ENCODE data around the gene ARHGAP4.

Gene ARHGAP4

GRCh38 chrX:153926552-153926857, 441 bp upstream of the ARHGAP4 start:
- TF ChIP-seq, protein P1, sequence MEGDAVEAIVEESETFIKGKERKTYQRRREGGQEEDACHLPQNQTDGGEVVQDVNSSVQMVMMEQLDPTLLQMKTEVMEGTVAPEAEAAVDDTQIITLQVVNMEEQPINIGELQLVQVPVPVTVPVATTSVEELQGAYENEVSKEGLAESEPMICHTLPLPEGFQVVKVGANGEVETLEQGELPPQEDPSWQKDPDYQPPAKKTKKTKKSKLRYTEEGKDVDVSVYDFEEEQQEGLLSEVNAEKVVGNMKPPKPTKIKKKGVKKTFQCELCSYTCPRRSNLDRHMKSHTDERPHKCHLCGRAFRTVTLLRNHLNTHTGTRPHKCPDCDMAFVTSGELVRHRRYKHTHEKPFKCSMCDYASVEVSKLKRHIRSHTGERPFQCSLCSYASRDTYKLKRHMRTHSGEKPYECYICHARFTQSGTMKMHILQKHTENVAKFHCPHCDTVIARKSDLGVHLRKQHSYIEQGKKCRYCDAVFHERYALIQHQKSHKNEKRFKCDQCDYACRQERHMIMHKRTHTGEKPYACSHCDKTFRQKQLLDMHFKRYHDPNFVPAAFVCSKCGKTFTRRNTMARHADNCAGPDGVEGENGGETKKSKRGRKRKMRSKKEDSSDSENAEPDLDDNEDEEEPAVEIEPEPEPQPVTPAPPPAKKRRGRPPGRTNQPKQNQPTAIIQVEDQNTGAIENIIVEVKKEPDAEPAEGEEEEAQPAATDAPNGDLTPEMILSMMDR (IDR thresholded peaks at IDR 0.05; ENCODE audit: low read depth, low read length), result no peak
- DNase-seq, result no peak
- Histone ChIP-seq H3K4me3 (ENCODE audit: low read depth, low read length) (no peak overlapping the region; the same call in 1 of the 2 replicates), H3K27me3 (ENCODE audit: insufficient read depth, low read depth, severe bottlenecking) (peaks cover 2% of the 10 kb centered on the region), H3K9me3 (ENCODE audit: severe bottlenecking) (no peaks in the 10 kb centered on the region), H3K36me3 (peaks cover 27% of the 10 kb centered on the region), H3K27ac (peak overlapping the region; percentile 96)

DNA sequence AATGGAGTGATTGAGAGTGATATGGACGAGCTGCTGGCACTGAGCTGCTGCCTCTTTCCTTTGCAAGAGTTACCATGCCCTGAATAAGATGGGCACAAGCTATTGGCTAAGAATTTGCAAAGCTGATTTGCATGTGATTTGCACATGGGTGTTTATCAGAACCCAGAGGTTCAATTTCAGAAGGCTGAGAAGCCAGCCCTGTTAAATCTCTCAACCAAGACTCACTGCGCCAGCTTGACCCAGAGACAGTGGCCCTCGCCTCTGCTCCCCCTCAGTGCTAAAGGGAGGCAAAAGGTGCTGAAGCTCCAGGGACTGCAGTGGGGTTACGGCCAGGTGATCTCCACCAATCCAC, 701 bp downstream of the ARHGAP4 start:
- Histone ChIP-seq H3K9me3 (ENCODE audit: severe bottlenecking) (no peaks in the 10 kb centered on the region), H3K36me3 (peaks cover 15% of the 10 kb centered on the region), H3K27ac (no peak overlapping the region), H3K4me3 (ENCODE audit: low read depth, low read length) (no peak overlapping the region), H3K27me3 (ENCODE audit: insufficient read depth, low read depth, severe bottlenecking) (peaks cover 6% of the 10 kb centered on the region)
- DNase-seq, result no peak
- TF ChIP-seq, protein P1 (IDR thresholded peaks at IDR 0.05; ENCODE audit: low read depth, low read length), result no peak

DNA sequence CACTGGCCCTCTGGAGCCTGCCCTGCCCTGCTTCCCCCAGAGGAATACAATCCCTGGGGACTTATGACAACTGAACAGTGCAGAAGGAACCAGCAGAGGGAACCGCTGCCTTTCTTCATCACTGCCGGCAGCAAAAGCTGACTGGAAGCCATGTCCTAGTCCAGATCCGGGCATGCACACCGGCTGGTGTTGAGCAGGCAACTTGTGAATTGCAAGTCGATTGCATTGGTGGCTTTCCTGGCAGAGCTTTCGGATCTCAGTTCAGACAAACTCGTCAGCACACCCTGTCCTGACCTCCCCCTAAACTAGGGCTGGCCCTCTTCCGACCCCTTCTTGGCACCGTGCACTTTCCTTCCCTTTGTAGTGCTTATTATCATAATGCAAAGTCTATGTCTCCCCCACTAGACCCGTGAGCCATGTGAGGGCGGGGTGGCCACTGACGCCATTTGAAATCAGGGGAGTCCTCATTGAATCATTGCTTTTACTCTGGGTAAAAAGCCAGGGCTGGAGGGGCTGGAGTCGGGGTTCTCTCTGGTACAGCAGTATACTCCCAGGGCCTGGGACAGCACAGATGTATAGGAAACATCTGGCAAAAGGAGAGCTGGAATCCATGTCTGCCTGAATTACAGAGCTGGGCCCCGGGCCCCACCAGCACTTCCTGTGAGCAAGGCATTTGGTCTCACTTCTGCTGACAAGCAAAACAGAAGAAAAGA, 1.8 kb downstream of the ARHGAP4 start:
- TF ChIP-seq, protein P1 (IDR thresholded peaks at IDR 0.05; ENCODE audit: low read depth, low read length), result peak; percentile 71
- Histone ChIP-seq H3K27ac (no peak overlapping the region; the same call in 1 of the 2 replicates), H3K36me3 (peaks cover 5% of the 10 kb centered on the region), H3K4me3 (ENCODE audit: low read depth, low read length) (no peak overlapping the region), H3K27me3 (ENCODE audit: insufficient read depth, low read depth, severe bottlenecking) (peaks cover 9% of the 10 kb centered on the region), H3K9me3 (ENCODE audit: severe bottlenecking) (no peaks in the 10 kb centered on the region)
- peak; percentile 81 for DNase-seq

DNA sequence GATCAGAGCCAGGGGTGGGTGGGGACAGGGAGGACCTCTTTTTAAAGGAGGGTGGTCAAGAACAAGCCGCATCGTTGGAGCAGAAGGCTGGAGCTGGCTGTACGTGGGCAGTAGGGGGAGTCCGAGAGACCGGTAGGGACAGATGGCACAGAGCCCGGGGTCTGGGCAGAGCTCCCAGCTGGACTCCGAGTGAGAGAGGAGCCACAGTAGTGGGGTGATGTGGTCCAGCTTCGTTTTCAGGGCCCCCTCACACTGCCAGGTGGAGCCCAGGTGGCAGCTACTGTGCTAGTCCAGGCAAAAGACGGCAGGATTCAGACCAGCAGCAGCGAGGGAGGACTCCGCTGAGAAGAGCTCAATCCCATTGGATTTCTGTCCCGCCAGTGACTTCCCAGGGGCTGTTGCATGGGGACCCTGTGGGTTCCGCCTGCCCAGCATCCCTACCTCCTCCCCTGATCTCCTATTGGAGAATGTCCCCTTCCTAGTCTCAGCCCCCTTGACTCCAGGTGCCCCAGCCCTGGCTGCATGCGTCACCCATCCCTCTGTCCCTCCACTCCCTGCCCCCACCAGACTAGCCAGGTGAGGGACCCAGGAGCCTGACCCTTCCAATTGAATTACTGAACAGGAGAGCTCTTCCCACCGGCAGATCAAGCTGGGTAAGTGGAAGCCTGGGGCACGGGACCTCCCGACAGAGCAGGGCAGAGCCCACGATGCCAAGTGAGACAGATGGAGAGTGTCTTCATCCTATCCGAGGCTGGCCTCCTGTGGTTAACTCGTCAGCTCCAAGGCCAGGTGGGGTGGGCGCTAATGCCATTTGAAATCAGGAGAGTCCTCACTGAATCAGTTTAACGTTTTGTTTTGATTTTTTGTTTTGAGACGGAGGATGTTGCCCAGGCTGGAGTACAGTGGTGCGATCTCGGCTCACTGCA, 2.9 kb downstream of the ARHGAP4 start:
- H3K9me3 ChIP-seq (ENCODE audit: severe bottlenecking), result no peaks in the 10 kb centered on the region
- peak overlapping the region; percentile 92 for H3K27ac ChIP-seq
- TF ChIP-seq, protein P1 (IDR thresholded peaks at IDR 0.05; ENCODE audit: low read depth, low read length), result peak; percentile 95
- peaks cover 9% of the 10 kb centered on the region for H3K27me3 ChIP-seq (ENCODE audit: insufficient read depth, low read depth, severe bottlenecking)
- DNase-seq, result peak; percentile 91
- no peaks in the 10 kb centered on the region for H3K36me3 ChIP-seq
- no peak overlapping the region for H3K4me3 ChIP-seq (ENCODE audit: low read depth, low read length)

- TF ChIP-seq, protein P1 (IDR thresholded peaks at IDR 0.05; ENCODE audit: low read depth, low read length), result peak; percentile 1; the same call in 1 of the 2 replicates
- Histone ChIP-seq H3K4me3 (ENCODE audit: low read depth, low read length) (peak overlapping the region; percentile 46), H3K27me3 (ENCODE audit: insufficient read depth, low read depth, severe bottlenecking) (peaks cover 15% of the 10 kb centered on the region), H3K36me3 (peaks cover 8% of the 10 kb centered on the region), H3K9me3 (ENCODE audit: severe bottlenecking) (no peaks in the 10 kb centered on the region), H3K27ac (peak overlapping the region; percentile 92)
- peak; percentile 85 for DNase-seq
These were observed 4.3 kb downstream of the ARHGAP4 start for GRCh38 chrX:153921511-153922446.
